A549 (cell line): Measurements from ENCODE around the gene SLIT1. TPM values are rescaled to one million over a fixed set of nuclear protein-coding genes. Genes with fewer than 3 reads are reported as not detected.

Experiments used
- ATAC-seq, 2 experiments: fragments of 200-7000 bp in 1 of 2; fragments of >200 bp in 1 of 2; cut with Nextera tagmentation in 1 of 2; cut with Tn5 transposase in 1 of 2; 3 replicates each; pipeline versions ENCODE4 v1.8.0 to v1.9.1; 2018 to 2020; ENCODE audit warnings: mild to moderate bottlenecking in 1 of 2, moderate library complexity in 1 of 2
- CTCF ChIA-PET: fragments of 300-600 bp; sonication (Branson Sonifier 250); formaldehyde crosslinking; extraction: SDS; loops from one replicate; lab custom pipeline; 2021; ENCODE audit warnings: antibody characterized with exemption, inconsistent platforms; lab: Yijun Ruan, JAX
- POLR2A ChIA-PET: fragments of 350-600 bp; formaldehyde crosslinking; extraction: SDS; loops from one replicate; lab custom pipeline; 2021; ENCODE audit warnings: antibody characterized with exemption, inconsistent platforms; lab: Yijun Ruan, JAX
- DNase-seq, 2 experiments: peaks; one replicate each; pipeline versions ENCODE4 v3.0.0 to v3.0.0-alpha.2; 2011 to 2016; ENCODE audit warnings: low read depth in 1 of 2, low spot score in 1 of 2
- FAIRE-seq: peaks from 2 replicates; lab custom pipeline; 2011; peaks lifted over from hg19 to GRCh38; lab: Jason Lieb, UNC
- H3K27ac ChIP-seq, 2 experiments: fragments of >200 bp; sonication (Bioruptor Twin); formaldehyde crosslinking; 3 replicates each; pipeline ENCODE4 v1.5.1; 2016 to 2017
- H3K4me1 ChIP-seq: fragments of >200 bp; sonication (Bioruptor Twin); formaldehyde crosslinking; 3 replicates; pipeline ENCODE4 v1.6.1; 2016
- H3K4me2 ChIP-seq: fragments of >200 bp; sonication (Bioruptor Twin); formaldehyde crosslinking; 3 replicates; pipeline ENCODE4 v1.6.1; 2016
- H3K4me3 ChIP-seq: fragments of >200 bp; sonication (Bioruptor Twin); formaldehyde crosslinking; 3 replicates; pipeline ENCODE4 v1.5.1; 2016
- H3K9me3 ChIP-seq: fragments of >200 bp; sonication (Bioruptor Twin); formaldehyde crosslinking; 3 replicates; pipeline ENCODE4 v1.6.1; 2016
- CBX2 ChIP-seq: fragments of 200-600 bp; sonication (generic); IDR thresholded peaks from 2 replicates; pipeline ENCODE4 v1.6.1; 2016; ENCODE audit warnings: low read depth, mild to moderate bottlenecking, borderline replicate concordance
- CHD2 ChIP-seq: fragments of 150-350 bp; IDR thresholded peaks from 2 replicates; pipeline ENCODE4 v1.6.1; 2014; ENCODE audit warnings: low read length; ENCODE audit not compliant: partially characterized antibody
- EP300 ChIP-seq, 2 experiments: fragments of >200 bp; sonication (Bioruptor Twin); formaldehyde crosslinking; IDR thresholded peaks; 2 replicates in 1 of 2; 3 replicates in 1 of 2; pipeline ENCODE4 v1.6.1; 2016 to 2017
- ESRRA ChIP-seq: fragments of 150-350 bp; IDR thresholded peaks from 2 replicates; pipeline ENCODE4 v1.6.1; 2014; ENCODE audit warnings: mild to moderate bottlenecking, low read length, borderline replicate concordance
- HEYL ChIP-seq: fragments of 250-450 bp; sonication (Bioruptor Pico); IDR thresholded peaks from 2 replicates; pipeline ENCODE4 v1.8.0; 2021; ENCODE audit warnings: mild to moderate bottlenecking, moderate library complexity
- JUN ChIP-seq, 2 experiments: fragments of >200 bp; sonication (Bioruptor Twin); formaldehyde crosslinking; IDR thresholded peaks; 2 replicates in 1 of 2; 3 replicates in 1 of 2; pipeline ENCODE4 v1.6.1; 2016 to 2017
- KDM1A ChIP-seq: fragments of 200-600 bp; sonication (generic); IDR thresholded peaks from 2 replicates; pipeline ENCODE4 v1.6.1; 2016; ENCODE audit warnings: low read depth, mild to moderate bottlenecking
- MAFK ChIP-seq: fragments of 450-650 bp; IDR thresholded peaks from 2 replicates; pipeline ENCODE4 v1.6.1; 2014; ENCODE audit not compliant: partially characterized antibody
- NR3C1 ChIP-seq: fragments of >200 bp; sonication (Bioruptor Twin); formaldehyde crosslinking; IDR thresholded peaks from 3 replicates; pipeline ENCODE4 v1.6.1; 2017
- PHF8 ChIP-seq: fragments of 200-600 bp; sonication (generic); IDR thresholded peaks from 2 replicates; pipeline ENCODE4 v1.6.1; 2016; ENCODE audit warnings: low read depth, mild to moderate bottlenecking, antibody characterized with exemption, moderate library complexity, borderline replicate concordance
- POLR2A ChIP-seq: IDR thresholded peaks from 2 replicates; pipeline ENCODE4 v1.6.1; 2012; ENCODE audit warnings: mild to moderate bottlenecking, low read length
- POLR2AphosphoS2 ChIP-seq: conservative IDR thresholded peaks from 2 replicates; pipeline ENCODE4 v1.6.1; 2012; ENCODE audit warnings: low read length, improper control_type of control experiment, inconsistent platforms
- RAD21 ChIP-seq, 2 experiments: fragments of >200 bp in 1 of 2; sonication (Bioruptor Twin) in 1 of 2; formaldehyde crosslinking in 1 of 2; IDR thresholded peaks in 1 of 2; conservative IDR thresholded peaks in 1 of 2; 2 replicates in 1 of 2; 3 replicates in 1 of 2; pipeline ENCODE4 v1.6.1; 2012 to 2018; ENCODE audit warnings: inconsistent platforms in 1 of 2
- RNF2 ChIP-seq: fragments of 200-600 bp; sonication (generic); IDR thresholded peaks from 2 replicates; pipeline ENCODE4 v1.6.1; 2016; ENCODE audit warnings: low read depth, mild to moderate bottlenecking, antibody characterized with exemption, moderate library complexity, borderline replicate concordance
- TP53 ChIP-seq: fragments of 250-450 bp; sonication (Bioruptor Pico); IDR thresholded peaks from 2 replicates; pipeline ENCODE4 v1.5.0; 2021; ENCODE audit warnings: mild to moderate bottlenecking, moderate library complexity
- ZNF302 ChIP-seq: fragments of 250-450 bp; sonication (Bioruptor Pico); IDR thresholded peaks from 2 replicates; pipeline ENCODE4 v1.9.0; 2021; ENCODE audit warnings: inconsistent platforms, mild to moderate bottlenecking, moderate library complexity
- WGBS: methylation state at CpG from one replicate; pipeline ENCODE4 v1.1.6; 2017; ENCODE audit errors: missing lambda C conversion rate; 5-methylcytosine and 5-hydroxymethylcytosine counted together
- polyA plus RNA-seq, 4 experiments: library from polyadenylated mRNA; depleted of rRNA in 3 of 4; stranded (reverse); fragments of >200 nt; fragmentation: RNase III in 1 of 4; extraction: RNeasy Plus Mini Kit Qiagen cat#74134 plus additional on column Dnase treatment in 1 of 4; gene quantifications; 2 replicates in 3 of 4; 3 replicates in 1 of 4; pipeline ENCODE4 v1.2.3, GENCODE V29; 2011 to 2017
- TF ChIP-seq, protein P1 (sequence below): fragments of 150-350 bp; IDR thresholded peaks from 2 replicates; pipeline ENCODE4 v1.6.1; 2014; ENCODE audit warnings: low read depth, mild to moderate bottlenecking, low read length
- TF ChIP-seq, protein P2 (sequence below): fragments of >200 bp; sonication (Bioruptor Twin); formaldehyde crosslinking; IDR thresholded peaks from 3 replicates; pipeline ENCODE4 v1.5.1; 2016
- TF ChIP-seq, protein P3 (sequence below): IDR thresholded peaks from 2 replicates; pipeline ENCODE4 v1.6.1; 2012; ENCODE audit warnings: low read depth, borderline replicate concordance
- TF ChIP-seq, protein P4 (sequence below): fragments of 250-450 bp; sonication (Bioruptor Pico); IDR thresholded peaks from 2 replicates; pipeline ENCODE4 v1.5.0; 2020; ENCODE audit warnings: low read depth, mild to moderate bottlenecking, moderate library complexity
- TF ChIP-seq, protein P5 (sequence below): fragments of >200 bp; sonication (Bioruptor Twin); formaldehyde crosslinking; IDR thresholded peaks from 2 replicates; pipeline ENCODE4 v1.6.1; 2016
- TF ChIP-seq, protein P6 (sequence below): fragments of 450-650 bp; IDR thresholded peaks from 2 replicates; pipeline ENCODE4 v1.6.1; 2014; ENCODE audit warnings: antibody characterized with exemption

The SLIT1 gene
- polyA plus RNA-seq, 2 of the 4 experiments (the other 2 are of a cell fraction) = 0.05 to 0.09 TPM

DNA sequence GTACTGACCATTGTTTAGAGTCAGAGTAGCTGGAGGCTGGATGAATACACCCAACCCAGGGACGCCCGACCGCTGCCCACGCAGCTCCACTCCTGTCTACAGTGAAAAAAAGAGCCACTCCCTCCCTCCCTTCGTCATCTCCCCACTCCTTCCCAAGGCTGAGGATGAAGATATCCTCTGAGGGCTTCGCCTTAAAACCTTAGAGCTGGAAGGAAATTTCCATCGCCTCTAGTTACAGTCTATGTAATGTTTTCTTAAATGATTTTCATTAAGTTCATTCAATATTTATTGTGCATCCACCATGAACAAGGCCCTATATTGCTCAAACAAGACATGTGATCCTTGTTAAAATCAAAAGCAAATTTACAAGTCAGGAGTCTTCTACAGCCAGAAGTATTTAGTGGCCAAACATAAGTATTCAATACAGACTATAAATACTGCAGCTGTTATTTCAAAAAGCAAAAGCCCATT is 11.3 kb upstream of the SLIT1 start:
- CTCF ChIA-PET = interaction anchor here (0.7 to 32.0 kb wide), 40 partner anchors 10 to 827 kb away, joined by 3 to 779 read pairs (median 5); partner anchors contain the start of gene SLIT1
- FAIRE-seq (no peak), DNase-seq (no peak), ATAC-seq (peak in 1 of 2 experiments; percentile 4; a peak in 1 of 6 replicates)
- no peak for TF ChIP-seq CBX2
- TF ChIP-seq, protein P1, sequence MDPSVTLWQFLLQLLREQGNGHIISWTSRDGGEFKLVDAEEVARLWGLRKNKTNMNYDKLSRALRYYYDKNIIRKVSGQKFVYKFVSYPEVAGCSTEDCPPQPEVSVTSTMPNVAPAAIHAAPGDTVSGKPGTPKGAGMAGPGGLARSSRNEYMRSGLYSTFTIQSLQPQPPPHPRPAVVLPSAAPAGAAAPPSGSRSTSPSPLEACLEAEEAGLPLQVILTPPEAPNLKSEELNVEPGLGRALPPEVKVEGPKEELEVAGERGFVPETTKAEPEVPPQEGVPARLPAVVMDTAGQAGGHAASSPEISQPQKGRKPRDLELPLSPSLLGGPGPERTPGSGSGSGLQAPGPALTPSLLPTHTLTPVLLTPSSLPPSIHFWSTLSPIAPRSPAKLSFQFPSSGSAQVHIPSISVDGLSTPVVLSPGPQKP = no peak
- POLR2A ChIA-PET = no interaction called here
- Histone ChIP-seq H3K9me3 (no peaks in the 10 kb centered on the region), H3K27ac (no peak overlapping the region), H3K4me3 (no peak overlapping the region), H3K4me2 (no peak overlapping the region), H3K4me1 (no peaks in the 10 kb centered on the region)
- whole genome bisulfite sequencing = 70% methylated on average over 7 of the region's 7 CpGs

DNA sequence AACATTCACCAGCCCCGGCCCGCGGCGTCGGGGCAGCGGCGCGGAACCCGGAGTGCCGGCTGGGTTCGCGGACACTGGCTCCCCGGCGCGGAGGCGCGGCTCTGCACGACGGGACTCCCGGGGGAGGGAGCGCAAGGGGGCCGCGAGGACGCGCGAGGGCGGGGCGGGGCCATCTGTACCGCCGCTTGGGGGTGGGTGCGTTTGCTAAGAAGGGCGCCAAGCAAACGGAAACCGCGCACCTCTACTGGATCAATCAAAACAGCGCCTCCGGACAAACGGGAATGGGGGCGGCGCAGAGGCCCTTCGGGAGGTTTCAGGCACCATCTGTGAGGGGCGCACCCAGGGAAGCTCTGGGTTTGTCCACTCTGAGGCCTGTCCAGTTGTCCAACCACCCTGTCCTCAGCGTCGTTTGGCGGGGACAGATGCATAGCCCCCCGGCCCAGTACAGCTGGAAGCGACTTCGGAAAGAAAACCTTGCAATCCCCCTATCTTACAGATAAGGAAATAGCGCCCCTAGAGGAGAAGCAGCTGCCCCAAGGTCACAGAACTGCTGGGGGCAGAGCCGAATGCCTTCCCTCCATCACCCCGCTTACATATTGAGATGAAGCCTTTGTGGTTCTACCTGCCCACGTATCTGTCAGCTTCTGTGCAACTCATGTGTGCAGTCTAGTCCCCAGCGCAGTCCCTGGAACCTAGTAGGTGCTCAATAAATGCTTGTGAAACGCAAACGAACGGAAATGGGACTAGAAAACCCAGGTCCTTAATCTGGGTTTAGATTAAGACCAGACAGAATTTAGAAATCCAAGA is 10.7 kb upstream of the SLIT1 start:
- 0 out of 2 replicates have a peak, but pooled peaks have one; percentile 61 for TF ChIP-seq RNF2
- TF ChIP-seq POLR2A = no peak
- TF ChIP-seq, protein P2, sequence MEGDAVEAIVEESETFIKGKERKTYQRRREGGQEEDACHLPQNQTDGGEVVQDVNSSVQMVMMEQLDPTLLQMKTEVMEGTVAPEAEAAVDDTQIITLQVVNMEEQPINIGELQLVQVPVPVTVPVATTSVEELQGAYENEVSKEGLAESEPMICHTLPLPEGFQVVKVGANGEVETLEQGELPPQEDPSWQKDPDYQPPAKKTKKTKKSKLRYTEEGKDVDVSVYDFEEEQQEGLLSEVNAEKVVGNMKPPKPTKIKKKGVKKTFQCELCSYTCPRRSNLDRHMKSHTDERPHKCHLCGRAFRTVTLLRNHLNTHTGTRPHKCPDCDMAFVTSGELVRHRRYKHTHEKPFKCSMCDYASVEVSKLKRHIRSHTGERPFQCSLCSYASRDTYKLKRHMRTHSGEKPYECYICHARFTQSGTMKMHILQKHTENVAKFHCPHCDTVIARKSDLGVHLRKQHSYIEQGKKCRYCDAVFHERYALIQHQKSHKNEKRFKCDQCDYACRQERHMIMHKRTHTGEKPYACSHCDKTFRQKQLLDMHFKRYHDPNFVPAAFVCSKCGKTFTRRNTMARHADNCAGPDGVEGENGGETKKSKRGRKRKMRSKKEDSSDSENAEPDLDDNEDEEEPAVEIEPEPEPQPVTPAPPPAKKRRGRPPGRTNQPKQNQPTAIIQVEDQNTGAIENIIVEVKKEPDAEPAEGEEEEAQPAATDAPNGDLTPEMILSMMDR = peak; percentile 88
- TF ChIP-seq KDM1A = no peak
- peak; percentile 54 to 62 for TF ChIP-seq RAD21 (conservative IDR thresholded peaks at IDR 0.05 in 1 of 2, IDR thresholded peaks at IDR 0.05 in 1 of 2)
- TF ChIP-seq, protein P3, sequence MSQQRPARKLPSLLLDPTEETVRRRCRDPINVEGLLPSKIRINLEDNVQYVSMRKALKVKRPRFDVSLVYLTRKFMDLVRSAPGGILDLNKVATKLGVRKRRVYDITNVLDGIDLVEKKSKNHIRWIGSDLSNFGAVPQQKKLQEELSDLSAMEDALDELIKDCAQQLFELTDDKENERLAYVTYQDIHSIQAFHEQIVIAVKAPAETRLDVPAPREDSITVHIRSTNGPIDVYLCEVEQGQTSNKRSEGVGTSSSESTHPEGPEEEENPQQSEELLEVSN = peak; percentile 45; the same call in 1 of the 2 replicates
- no peak for TF ChIP-seq EP300 (IDR thresholded peaks at IDR 0.05)
- TF ChIP-seq ESRRA = peak; percentile 89
- peak in 1 of 2 experiments; percentile 36; a peak in 1 of 5 replicates for TF ChIP-seq JUN (IDR thresholded peaks at IDR 0.05)
- FAIRE-seq (no peak), ATAC-seq (peak; percentile 92 to 94), DNase-seq (peak; percentile 67 to 78)
- no peaks in the 10 kb centered on the region for H3K9me3 ChIP-seq
- WGBS = 14% methylated on average over 24 of the region's 56 CpGs
- POLR2A ChIA-PET = no interaction called here
- H3K4me2 ChIP-seq = peak overlapping the region; percentile 81
- CTCF ChIA-PET = interaction anchor here (0.7 to 32.0 kb wide), 42 partner anchors 9 to 826 kb away, joined by 3 to 779 read pairs (median 5); partner anchors contain the start of gene SLIT1
- H3K4me3 ChIP-seq = peak overlapping the region; percentile 58
- peak overlapping the region; percentile 51 to 79; a peak in 5 of 6 replicates for H3K27ac ChIP-seq
- H3K4me1 ChIP-seq = no peaks in the 10 kb centered on the region

DNA sequence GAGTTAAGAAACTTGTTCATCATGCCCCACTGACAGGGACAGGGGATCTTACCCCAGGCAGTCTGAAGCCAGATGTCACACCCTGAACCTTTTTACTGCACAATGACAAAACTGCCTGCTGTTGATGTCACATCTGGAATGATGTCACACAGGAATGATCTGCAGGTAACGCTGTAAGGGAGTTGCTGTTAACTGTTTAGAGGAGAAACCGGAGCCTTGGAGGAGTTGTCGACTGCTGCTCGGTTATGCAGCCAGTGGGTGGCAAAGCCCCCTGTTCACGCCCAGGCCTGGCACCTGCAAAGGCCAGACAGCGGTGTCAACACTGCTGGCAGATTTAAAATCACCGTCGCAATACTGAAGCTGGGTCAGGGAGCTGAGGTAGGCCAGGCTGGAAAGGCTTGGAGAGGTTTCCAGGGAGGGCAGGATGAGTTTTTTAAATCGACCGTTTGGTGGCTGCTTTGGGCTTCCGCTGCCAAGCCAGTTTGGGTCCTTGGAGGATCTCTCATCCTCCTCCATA is 10.0 kb upstream of the SLIT1 start:
- 50% methylated on average over 11 of the region's 11 CpGs for WGBS
- FAIRE-seq (no peak), ATAC-seq (peak in 1 of 2 experiments; percentile 33; a peak in 3 of 6 replicates), DNase-seq (no peak)
- Histone ChIP-seq H3K9me3 (no peaks in the 10 kb centered on the region), H3K4me3 (peak overlapping the region; percentile 58), H3K4me2 (peak overlapping the region; percentile 81), H3K4me1 (no peaks in the 10 kb centered on the region), H3K27ac (peak overlapping the region; percentile 51 to 79; a peak in 5 of 6 replicates)
- ChIA-PET POLR2A (no interaction called here), CTCF (interaction anchor here (0.7 to 32.0 kb wide), 29 partner anchors 8 to 825 kb away, joined by 3 to 779 read pairs (median 5); partner anchors contain the start of gene SLIT1)
- TF ChIP-seq, protein P4, sequence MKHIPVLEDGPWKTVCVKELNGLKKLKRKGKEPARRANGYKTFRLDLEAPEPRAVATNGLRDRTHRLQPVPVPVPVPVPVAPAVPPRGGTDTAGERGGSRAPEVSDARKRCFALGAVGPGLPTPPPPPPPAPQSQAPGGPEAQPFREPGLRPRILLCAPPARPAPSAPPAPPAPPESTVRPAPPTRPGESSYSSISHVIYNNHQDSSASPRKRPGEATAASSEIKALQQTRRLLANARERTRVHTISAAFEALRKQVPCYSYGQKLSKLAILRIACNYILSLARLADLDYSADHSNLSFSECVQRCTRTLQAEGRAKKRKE (CRISPR knock-in tag) = no peak
- TF ChIP-seq PHF8 (no peak), CHD2 (no peak), HEYL (no peak), MAFK (no peak), POLR2AphosphoS2 (no peak), TP53 (CRISPR knock-in tag) (no peak), NR3C1 (no peak), KDM1A (no peak), ZNF302 (CRISPR knock-in tag) (no peak)
- TF ChIP-seq, protein P1 = no peak
- TF ChIP-seq, protein P5, sequence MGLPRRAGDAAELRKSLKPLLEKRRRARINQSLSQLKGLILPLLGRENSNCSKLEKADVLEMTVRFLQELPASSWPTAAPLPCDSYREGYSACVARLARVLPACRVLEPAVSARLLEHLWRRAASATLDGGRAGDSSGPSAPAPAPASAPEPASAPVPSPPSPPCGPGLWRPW = no peak
- TF ChIP-seq, protein P6, sequence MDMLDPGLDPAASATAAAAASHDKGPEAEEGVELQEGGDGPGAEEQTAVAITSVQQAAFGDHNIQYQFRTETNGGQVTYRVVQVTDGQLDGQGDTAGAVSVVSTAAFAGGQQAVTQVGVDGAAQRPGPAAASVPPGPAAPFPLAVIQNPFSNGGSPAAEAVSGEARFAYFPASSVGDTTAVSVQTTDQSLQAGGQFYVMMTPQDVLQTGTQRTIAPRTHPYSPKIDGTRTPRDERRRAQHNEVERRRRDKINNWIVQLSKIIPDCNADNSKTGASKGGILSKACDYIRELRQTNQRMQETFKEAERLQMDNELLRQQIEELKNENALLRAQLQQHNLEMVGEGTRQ = no peak
- TF ChIP-seq, protein P3 = no peak
